CD4-positive, alpha-beta T cell (primary cell): ENCODE data around the gene ACTA2. TPM values are rescaled to one million over a fixed set of nuclear protein-coding genes. Genes with fewer than 3 reads are reported as not detected.

Experiments
- ATAC-seq: fragments of 200-7000 bp; cut with Tn5 transposase; one replicate; pipeline ENCODE4 v1.10.0; 2022; ENCODE audit warnings: mild to moderate bottlenecking; ENCODE audit not compliant: poor library complexity
- CTCF ChIA-PET: fragments of 350-600 bp; sonication (Branson Sonifier 250); formaldehyde crosslinking; loops from one replicate; lab custom pipeline; 2021; ENCODE audit warnings: antibody characterized with exemption, inconsistent platforms; lab: Charles Lee
- POLR2A ChIA-PET: fragments of 350-600 bp; sonication (Branson Sonifier 250); formaldehyde crosslinking; loops from one replicate; lab custom pipeline; 2021; ENCODE audit warnings: antibody characterized with exemption, inconsistent platforms; lab: Charles Lee
- DNase-seq, 14 experiments: peaks; one replicate each; pipeline ENCODE4 v3.0.0-alpha.2; 2013 to 2020; ENCODE audit warnings: mixed read lengths in 2 of 14
- H3K27ac ChIP-seq, 2 donors: one replicate each; pipeline versions ENCODE4 v1.5.1 to v1.7.0; 2013; ENCODE audit warnings: low read length in 2 of 2, low read depth in 1 of 2, mild to moderate bottlenecking in 1 of 2
- H3K27me3 ChIP-seq, 2 experiments: 1 replicate in 1 of 2; 2 replicates in 1 of 2; pipeline versions ENCODE4 v1.6.1 to v1.7.0; 2013; ENCODE audit warnings: low read length in 2 of 2, control low read depth in 1 of 2, mild to moderate bottlenecking in 1 of 2, moderate library complexity in 1 of 2; ENCODE audit not compliant: insufficient read depth in 2 of 2, control insufficient read depth in 1 of 2
- H3K36me3 ChIP-seq: one replicate; pipeline ENCODE4 v1.6.1; 2013; ENCODE audit warnings: low read length, control low read depth; ENCODE audit not compliant: insufficient read depth
- H3K4me1 ChIP-seq: one replicate; pipeline ENCODE4 v1.6.1; 2013; ENCODE audit warnings: low read length, control low read depth; ENCODE audit not compliant: insufficient read depth
- H3K4me3 ChIP-seq: one replicate; pipeline ENCODE4 v1.5.1; 2013; ENCODE audit warnings: mild to moderate bottlenecking, low read length, moderate library complexity
- H3K9me3 ChIP-seq, 2 experiments: 1 replicate in 1 of 2; 2 replicates in 1 of 2; pipeline versions ENCODE4 v1.6.1 to v1.7.0; 2013; ENCODE audit warnings: low read length in 2 of 2, mild to moderate bottlenecking in 2 of 2, control low read depth in 1 of 2, moderate library complexity in 1 of 2; ENCODE audit not compliant: control insufficient read depth in 1 of 2, insufficient read depth in 1 of 2
- H3K27ac Mint-ChIP-seq: one replicate; pipeline ENCODE4 v1.8.0; 2020; ENCODE audit warnings: mixed read lengths
- H3K27me3 Mint-ChIP-seq: one replicate; pipeline ENCODE4 v1.8.0; 2021; ENCODE audit warnings: mixed read lengths
- H3K36me3 Mint-ChIP-seq: one replicate; pipeline ENCODE4 v1.8.0; 2021; ENCODE audit warnings: low read depth, mixed read lengths
- H3K4me1 Mint-ChIP-seq: one replicate; pipeline ENCODE4 v1.8.0; 2021; ENCODE audit warnings: low read depth, mixed read lengths
- H3K4me3 Mint-ChIP-seq: one replicate; pipeline ENCODE4 v1.8.0; 2020; ENCODE audit warnings: mild to moderate bottlenecking, mixed read lengths
- H3K9me3 Mint-ChIP-seq: one replicate; pipeline ENCODE4 v1.8.0; 2020; ENCODE audit warnings: mixed read lengths
- CTCF ChIP-seq: fragments of 200-600 bp; IDR thresholded peaks from one replicate; pipeline ENCODE4 v1.8.0; 2022; ENCODE audit warnings: antibody characterized with exemption, mild to moderate bottlenecking
- intact Hi-C, 2 experiments: fragments of 100-400 bp; cut with DNase I in 1 of 2; cut with micrococcal nuclease in 1 of 2; formaldehyde crosslinking; loops; one replicate each; pipeline versions ENCODE4 v1.15.1 to v1.9.0; 2023 to 2025; cut with DNase I, micrococcal nuclease
- total RNA-seq, 174 experiments: library from RNA in 2 of 174; stranded (reverse) in 2 of 174; gene quantifications; one replicate each; pipeline ENCODE4 v1.2.3 and lab custom pipeline; 2021 to 2026

The ACTA2 gene
- total RNA-seq, 2 experiments from 2014 or later, result 1.8 to 2.1 TPM

DNA sequence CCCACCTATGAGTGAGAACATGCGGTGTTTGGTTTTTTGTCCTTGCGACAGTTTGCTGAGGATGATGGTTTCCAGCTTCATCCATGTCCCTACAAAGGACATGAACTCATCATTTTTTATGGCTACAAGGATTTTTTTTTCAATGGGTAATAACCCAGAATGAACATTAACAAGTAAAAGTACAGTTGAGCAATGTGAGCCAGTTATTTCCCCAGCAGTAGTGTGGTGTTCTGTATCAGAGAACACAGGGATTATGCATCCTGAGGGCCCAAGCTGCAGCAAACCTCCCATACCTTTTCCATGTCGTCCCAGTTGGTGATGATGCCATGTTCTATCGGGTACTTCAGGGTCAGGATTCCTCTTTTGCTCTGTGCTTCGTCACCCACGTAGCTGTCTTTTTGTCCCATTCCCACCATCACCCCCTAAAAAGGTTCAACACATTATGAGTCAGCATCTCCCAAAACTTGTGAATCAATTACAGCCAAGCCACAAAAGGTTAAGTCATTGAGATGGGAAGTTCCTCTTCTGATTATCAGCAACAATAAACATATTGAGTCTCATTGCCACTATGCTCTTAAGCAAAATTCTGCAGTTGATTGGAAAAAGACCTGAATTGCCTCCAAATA, 5.5 kb downstream of the ACTA2 start:
- Histone ChIP-seq H3K4me1 (no peaks in the 10 kb centered on the region), H3K27me3 (no peaks in the 10 kb centered on the region), H3K9me3 (no peaks in the 10 kb centered on the region), H3K27ac (no peak overlapping the region), H3K36me3 (no peaks in the 10 kb centered on the region), H3K4me3 (no peak overlapping the region)
- no peak for ATAC-seq
- H3K9me3 Mint-ChIP-seq, result no peaks in the 10 kb centered on the region
- no peak overlapping the region for H3K4me3 Mint-ChIP-seq
- intact Hi-C loops, result no loop called here
- ChIA-PET POLR2A (no interaction called here), CTCF (interaction anchor here (1.3 kb wide), 1 partner anchor 12 kb away, joined by 4 read pairs; no protein-coding TSS in a partner anchor)
- H3K27me3 Mint-ChIP-seq, result no peaks in the 10 kb centered on the region
- H3K36me3 Mint-ChIP-seq, result peaks cover 6% of the 10 kb centered on the region
- H3K4me1 Mint-ChIP-seq, result no peaks in the 10 kb centered on the region
- DNase-seq, result no peak
- TF ChIP-seq CTCF, result no peak
- no peak overlapping the region for H3K27ac Mint-ChIP-seq

- Histone ChIP-seq H3K27me3 (no peaks in the 10 kb centered on the region), H3K27ac (no peak overlapping the region), H3K4me1 (no peaks in the 10 kb centered on the region), H3K36me3 (peaks cover 2% of the 10 kb centered on the region), H3K9me3 (no peaks in the 10 kb centered on the region), H3K4me3 (no peak overlapping the region)
- Mint-ChIP-seq H3K9me3 (no peaks in the 10 kb centered on the region), H3K27ac (no peak overlapping the region), H3K27me3 (no peaks in the 10 kb centered on the region), H3K36me3 (peaks cover 11% of the 10 kb centered on the region), H3K4me3 (no peak overlapping the region), H3K4me1 (no peaks in the 10 kb centered on the region)
- intact Hi-C loops, result no loop called here
- ATAC-seq, result no peak
- ChIA-PET POLR2A (interaction anchor here (0.6 kb wide), 1 partner anchor 454 kb away, joined by 3 read pairs; no protein-coding TSS in a partner anchor), CTCF (interaction anchor here (0.7 to 1.3 kb wide), 2 partner anchors 11 to 146 kb away, joined by 3 to 4 read pairs; no protein-coding TSS in a partner anchor)
- TF ChIP-seq CTCF, result no peak
- no peak for DNase-seq
Measured at GRCh38 chr10:88946200-88946599, 6.4 kb downstream of the ACTA2 start.

DNA sequence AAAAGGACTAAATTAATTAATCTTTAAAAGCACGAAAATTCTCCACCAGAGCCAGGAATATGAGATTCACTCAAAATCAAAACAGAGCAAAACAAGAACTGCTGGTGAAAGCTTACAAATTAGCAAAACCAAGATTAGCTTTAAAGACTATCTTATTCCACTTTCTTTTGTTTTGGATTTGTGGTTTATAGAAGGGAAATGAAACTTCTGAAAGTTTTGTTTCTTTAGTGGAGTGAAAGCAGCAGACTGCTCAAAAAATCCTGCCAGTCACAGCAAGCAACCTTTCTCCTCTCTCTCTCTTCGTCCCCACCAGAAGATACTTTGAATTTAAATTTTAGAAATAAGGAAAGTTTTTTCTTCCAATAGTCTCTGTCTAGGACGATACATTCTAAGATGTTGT, 7.8 kb downstream of the ACTA2 start:
- Mint-ChIP-seq H3K4me1 (no peaks in the 10 kb centered on the region), H3K27ac (no peak overlapping the region), H3K4me3 (no peak overlapping the region), H3K36me3 (peaks cover 12% of the 10 kb centered on the region), H3K27me3 (no peaks in the 10 kb centered on the region), H3K9me3 (no peaks in the 10 kb centered on the region)
- ChIA-PET CTCF (no interaction called here), POLR2A (interaction anchor here (1.2 kb wide), 1 partner anchor 263 kb away, joined by 3 read pairs; no protein-coding TSS in a partner anchor)
- intact Hi-C loops, result no loop called here
- no peaks in the 10 kb centered on the region for H3K4me1 ChIP-seq
- ATAC-seq, result no peak
- H3K9me3 ChIP-seq, result no peaks in the 10 kb centered on the region
- peaks cover 7% of the 10 kb centered on the region for H3K36me3 ChIP-seq
- H3K27me3 ChIP-seq, result no peaks in the 10 kb centered on the region
- H3K27ac ChIP-seq, result no peak overlapping the region
- no peak for TF ChIP-seq CTCF
- H3K4me3 ChIP-seq, result no peak overlapping the region
- DNase-seq, result no peak
